Panc1 (cell line): ENCODE results near the gene PEF1. TPM values are rescaled to one million over a fixed set of nuclear protein-coding genes. Genes with fewer than 3 reads are reported as not detected.

Experiments used
- ATAC-seq: fragments of 200-7000 bp; cut with Tn5 transposase; 2 replicates; pipeline ENCODE4 v1.9.1; 2020; ENCODE audit warnings: mild to moderate bottlenecking, moderate library complexity
- BruUV-seq: library from RNA; stranded (reverse); fragments of 400-500 nt; replicated peaks from 2 replicates; lab custom pipeline; 2021; lab: Mats Ljungman, UMichigan
- CTCF ChIA-PET: fragments of 300-600 bp; sonication (Branson Sonifier 250); formaldehyde crosslinking; loops from one replicate; lab custom pipeline; 2022; ENCODE audit warnings: antibody characterized with exemption; lab: Charles Lee
- POLR2A ChIA-PET: fragments of 300-600 bp; sonication (Branson Sonifier 250); formaldehyde crosslinking; loops from one replicate; lab custom pipeline; 2022; ENCODE audit warnings: antibody characterized with exemption; lab: Charles Lee
- DNase-seq: peaks from one replicate; pipeline ENCODE4 v3.0.0-alpha.2; 2010; ENCODE audit warnings: low read depth, low spot score
- H3K27ac ChIP-seq: 2 replicates; pipeline ENCODE4 v1.5.1; 2011; ENCODE audit warnings: mild to moderate bottlenecking, low read length, inconsistent platforms
- H3K27me3 ChIP-seq: fragments of 200-500 bp; sonication (Bioruptor generic); 2 replicates; pipeline ENCODE4 v1.6.0; 2014; ENCODE audit warnings: low read length, inconsistent platforms; ENCODE audit not compliant: control insufficient read depth, insufficient read depth
- H3K36me3 ChIP-seq: fragments of 200-500 bp; sonication (Bioruptor generic); 2 replicates; pipeline ENCODE4 v1.5.1; 2014; ENCODE audit warnings: inconsistent platforms, mild to moderate bottlenecking, low read length, moderate library complexity; ENCODE audit not compliant: control insufficient read depth, insufficient read depth
- H3K4me1 ChIP-seq: 2 replicates; pipeline ENCODE4 v1.5.1; 2011; ENCODE audit warnings: inconsistent platforms, mild to moderate bottlenecking, low read length, moderate library complexity; ENCODE audit not compliant: control insufficient read depth, insufficient read depth
- H3K4me3 ChIP-seq, 2 experiments: 2 replicates each; pipeline ENCODE4 v1.5.1; 2011 to 2012; ENCODE audit warnings: low read depth in 2 of 2, low read length in 2 of 2, mild to moderate bottlenecking in 2 of 2, inconsistent platforms in 1 of 2, moderate library complexity in 1 of 2
- H3K9me3 ChIP-seq: fragments of 200-500 bp; sonication (Bioruptor generic); 2 replicates; pipeline ENCODE4 v1.5.1; 2014; ENCODE audit warnings: low read depth, mild to moderate bottlenecking, inconsistent platforms, low read length, moderate library complexity; ENCODE audit not compliant: control insufficient read depth, insufficient read depth
- CTCF ChIP-seq: fragments of 450-650 bp; IDR thresholded peaks from 2 replicates; pipeline ENCODE4 v1.5.1; 2017; ENCODE audit warnings: mild to moderate bottlenecking
- POLR2AphosphoS5 ChIP-seq: IDR thresholded peaks from 2 replicates; pipeline ENCODE4 v1.6.1; 2012; ENCODE audit warnings: mild to moderate bottlenecking, low read depth, low read length, moderate library complexity
- REST ChIP-seq, 2 experiments: IDR thresholded peaks; 2 replicates each; pipeline ENCODE4 v1.6.1; 2011 to 2012; ENCODE audit warnings: low read depth in 2 of 2, control low read depth in 1 of 2, low read length in 1 of 2, mild to moderate bottlenecking in 1 of 2, moderate library complexity in 1 of 2; ENCODE audit not compliant: insufficient read depth in 1 of 2
- SIN3A ChIP-seq: IDR thresholded peaks from 2 replicates; pipeline ENCODE4 v1.6.1; 2012; ENCODE audit warnings: low read depth, mild to moderate bottlenecking, low read length, moderate library complexity, borderline replicate concordance; ENCODE audit not compliant: insufficient read depth
- TCF7L2 ChIP-seq: IDR thresholded peaks from 2 replicates; pipeline ENCODE4 v1.6.1; 2011; ENCODE audit warnings: mild to moderate bottlenecking, low read depth, low read length, inconsistent platforms
- in situ Hi-C: cut with HindIII; loops from 2 replicates; pipeline ENCODE4 v1.10.0; 2016; ENCODE audit warnings: low sequenced_read_pairs, low pct_unique_long_range_greater_than_20kb
- intact Hi-C: fragments of 100-400 bp; cut with micrococcal nuclease; formaldehyde crosslinking; loops from one replicate; pipeline ENCODE4 v1.10.0; 2022; ENCODE audit not compliant: unreplicated experiment
- total RNA-seq: library from RNA; stranded (reverse); gene quantifications from one replicate; pipeline ENCODE4 v1.2.1, GENCODE V29; 2021; ENCODE audit not compliant: unreplicated experiment

The PEF1 gene
- total RNA-seq, 1 experiment from 2014 or later, result 58.4 TPM

- no peak overlapping the region for H3K4me3 ChIP-seq
- DNase-seq (no peak), ATAC-seq (no peak)
- intact Hi-C loops, result no loop called here
- no peaks in the 10 kb centered on the region for H3K36me3 ChIP-seq
- H3K27me3 ChIP-seq, result no peaks in the 10 kb centered on the region
- H3K9me3 ChIP-seq, result no peaks in the 10 kb centered on the region
- in situ Hi-C loops, result no loop called here
- H3K4me1 ChIP-seq, result peaks cover 16% of the 10 kb centered on the region
- POLR2A ChIA-PET, result no interaction called here
- BruUV-seq, result no TSS peak
- CTCF ChIA-PET, result no interaction called here
- no peak overlapping the region for H3K27ac ChIP-seq
- no peak for TF ChIP-seq TCF7L2
- TF ChIP-seq REST (IDR thresholded peaks at IDR 0.05; ENCODE audit: insufficient read depth in 1 of 2, low read depth in 2 of 2, low read length in 1 of 2), result no peak
- no peak for TF ChIP-seq POLR2AphosphoS5
These were observed 42.9 kb upstream of the PEF1 start for GRCh38 chr1:31687601-31688000.

GRCh38 chr1:31685795-31686194, 41.1 kb upstream of the PEF1 start:
- in situ Hi-C loops, result no loop called here
- peaks cover 10% of the 10 kb centered on the region for H3K4me1 ChIP-seq
- H3K4me3 ChIP-seq, result no peak overlapping the region
- ChIA-PET POLR2A (no interaction called here), CTCF (no interaction called here)
- TF ChIP-seq CTCF, result no peak
- TF ChIP-seq POLR2AphosphoS5, result no peak
- TF ChIP-seq TCF7L2, result no peak
- TF ChIP-seq SIN3A, result no peak
- TF ChIP-seq REST (IDR thresholded peaks at IDR 0.05; ENCODE audit: insufficient read depth in 1 of 2, low read depth in 2 of 2, low read length in 1 of 2), result no peak
- H3K36me3 ChIP-seq, result no peaks in the 10 kb centered on the region
- BruUV-seq, result no TSS peak
- DNase-seq (no peak), ATAC-seq (no peak)
- no peaks in the 10 kb centered on the region for H3K27me3 ChIP-seq
- no peaks in the 10 kb centered on the region for H3K9me3 ChIP-seq
- H3K27ac ChIP-seq, result no peak overlapping the region
- intact Hi-C loops, result no loop called here
